Measurements from ENCODE around the gene ZFYVE28.

DNA sequence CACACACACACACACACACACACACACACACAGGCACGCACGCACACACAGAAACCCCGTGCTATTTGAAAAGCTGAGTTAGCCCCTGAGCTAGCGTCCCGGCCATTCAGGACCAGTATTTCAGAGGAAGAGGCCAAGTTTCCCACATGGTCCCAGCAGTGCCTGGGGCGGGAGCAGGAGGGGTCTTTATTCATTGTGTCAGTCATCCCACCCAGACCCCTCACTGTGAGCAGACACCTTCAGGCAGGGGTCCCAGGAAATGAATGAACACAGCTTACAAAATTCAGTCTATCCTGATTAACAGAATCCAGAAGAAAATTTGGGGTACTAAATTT, 58.1 kb downstream of the ZFYVE28 start:
- TF ChIP-seq, protein P1, sequence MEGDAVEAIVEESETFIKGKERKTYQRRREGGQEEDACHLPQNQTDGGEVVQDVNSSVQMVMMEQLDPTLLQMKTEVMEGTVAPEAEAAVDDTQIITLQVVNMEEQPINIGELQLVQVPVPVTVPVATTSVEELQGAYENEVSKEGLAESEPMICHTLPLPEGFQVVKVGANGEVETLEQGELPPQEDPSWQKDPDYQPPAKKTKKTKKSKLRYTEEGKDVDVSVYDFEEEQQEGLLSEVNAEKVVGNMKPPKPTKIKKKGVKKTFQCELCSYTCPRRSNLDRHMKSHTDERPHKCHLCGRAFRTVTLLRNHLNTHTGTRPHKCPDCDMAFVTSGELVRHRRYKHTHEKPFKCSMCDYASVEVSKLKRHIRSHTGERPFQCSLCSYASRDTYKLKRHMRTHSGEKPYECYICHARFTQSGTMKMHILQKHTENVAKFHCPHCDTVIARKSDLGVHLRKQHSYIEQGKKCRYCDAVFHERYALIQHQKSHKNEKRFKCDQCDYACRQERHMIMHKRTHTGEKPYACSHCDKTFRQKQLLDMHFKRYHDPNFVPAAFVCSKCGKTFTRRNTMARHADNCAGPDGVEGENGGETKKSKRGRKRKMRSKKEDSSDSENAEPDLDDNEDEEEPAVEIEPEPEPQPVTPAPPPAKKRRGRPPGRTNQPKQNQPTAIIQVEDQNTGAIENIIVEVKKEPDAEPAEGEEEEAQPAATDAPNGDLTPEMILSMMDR (IDR thresholded peaks at IDR 0.05; ENCODE audit: insufficient read depth, low read length, poor library complexity, severe bottlenecking) = no peak
- no peak for TF ChIP-seq EZH2phosphoT487 (conservative IDR thresholded peaks at IDR 0.05; ENCODE audit: low read length)

All from SU-DHL-6 (cell line).